Measurements from ENCODE around the gene MDH1B.

GRCh38 chr2:206733341-206733740 is 31.8 kb downstream of the MDH1B start:
- TF ChIP-seq CTCF (conservative IDR thresholded peaks at IDR 0.05 in 1 of 2, IDR thresholded peaks at IDR 0.05 in 1 of 2; ENCODE audit: extremely low read depth in 1 of 2, insufficient read depth in 1 of 2, low read depth in 1 of 2, low read length in 2 of 2) (no peak), EZH2 (IDR thresholded peaks at IDR 0.05; ENCODE audit: borderline replicate concordance, low read length) (no peak)
